HG03095 (cell line): ENCODE measurements around the gene ANKRD49.
"Not testable (repeated sequence)": the region's sequence is repeated elsewhere in the genome, so short reads cannot be mapped to it uniquely, and the experiment has no call there.

Source experiments
- ATAC-seq: cut with Tn5 transposase; IDR thresholded peaks from one replicate; pipeline ENCODE4 v1.9.1; 2021; ENCODE audit warnings: moderate library complexity; ENCODE audit not compliant: unreplicated experiment

ANKRD49 gene

DNA sequence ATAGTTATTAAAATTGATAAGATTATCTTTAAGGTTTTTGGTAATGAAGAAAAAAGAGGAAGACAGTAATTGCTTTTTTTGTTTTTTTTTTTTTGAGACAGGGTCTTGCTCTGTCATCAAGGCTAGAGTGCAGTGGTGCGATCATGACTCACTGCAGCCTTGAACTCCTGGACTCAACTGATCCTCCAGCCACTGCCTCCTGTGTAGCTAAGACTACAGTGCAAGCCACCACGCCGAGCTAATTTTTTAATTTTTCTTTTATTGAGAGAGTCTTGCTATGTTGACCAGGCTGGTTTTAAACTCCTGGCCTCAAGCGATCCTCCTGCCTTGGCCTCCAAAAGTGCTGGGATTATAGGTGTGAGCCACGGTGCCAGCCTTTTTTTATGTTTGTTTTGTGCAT is 12.7 kb downstream of the ANKRD49 start:
- not testable (repeated sequence) for ATAC-seq

DNA sequence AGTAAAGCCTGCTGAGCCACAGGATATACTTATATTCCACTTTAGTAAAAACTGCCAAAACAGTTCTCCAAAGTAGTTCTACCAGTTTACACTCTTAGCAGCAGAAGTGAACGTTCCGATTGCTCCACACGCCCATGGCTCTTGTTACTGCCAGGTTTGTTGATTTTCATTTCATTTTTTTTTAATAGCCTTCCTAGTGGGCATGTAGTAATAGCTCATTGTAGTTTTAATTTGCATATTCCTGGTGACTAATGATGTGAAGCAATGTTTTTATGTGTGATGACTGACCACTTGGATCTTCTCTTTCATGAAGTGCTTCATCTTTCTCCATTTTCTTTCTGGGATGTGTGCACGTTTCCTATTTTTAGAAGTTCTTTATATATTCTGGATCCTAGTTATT is 13.7 kb downstream of the ANKRD49 start:
- ATAC-seq, result no peak

DNA sequence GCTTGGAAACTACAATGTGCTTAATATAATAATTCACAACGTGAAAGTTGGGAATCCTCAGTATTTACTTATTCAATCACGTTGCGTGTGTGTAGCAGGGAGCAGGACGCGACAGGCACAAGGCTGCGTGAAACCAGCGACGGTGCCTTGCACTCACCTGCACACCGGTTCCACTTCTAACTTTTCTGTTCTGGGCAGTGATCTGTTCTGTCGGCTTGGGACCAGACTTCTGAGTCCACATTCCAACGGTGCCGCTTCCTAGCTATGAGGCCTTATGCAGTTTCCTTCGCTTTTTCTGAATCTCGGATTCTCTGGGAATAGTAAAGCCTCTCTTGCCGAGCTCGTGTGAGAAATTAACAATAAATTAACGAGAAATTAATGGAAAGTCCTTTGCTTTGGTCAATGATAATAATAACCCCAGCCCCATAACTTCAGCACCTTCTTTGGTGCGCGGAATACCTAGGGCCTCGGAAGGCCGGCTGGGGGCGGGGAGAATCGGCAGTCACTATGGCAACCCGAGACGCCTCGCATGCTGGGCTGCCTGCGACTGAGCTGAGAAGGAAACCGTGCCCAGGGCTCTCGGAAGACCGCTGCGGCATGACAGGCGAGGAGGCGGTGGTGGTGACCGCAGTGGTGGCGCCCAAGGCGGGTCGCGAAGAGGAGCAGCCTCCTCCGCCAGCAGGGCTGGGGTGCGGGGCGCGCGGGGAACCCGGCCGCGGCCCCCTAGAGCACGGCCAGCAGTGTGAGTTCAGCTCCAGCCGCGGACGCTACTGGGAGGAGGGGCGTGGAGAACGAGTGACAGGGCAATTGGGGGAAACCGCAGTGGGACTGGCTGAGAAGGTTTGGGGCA is 18.4 kb downstream of the ANKRD49 start, which contains the start of gene C11orf97:
Gene C11orf97, plus strand, starts transcription at position 530 of the 850 bp plus-strand sequence. Its CDS starts 68 bp downstream, at position 598.
- ATAC-seq, result peak; percentile 77

DNA sequence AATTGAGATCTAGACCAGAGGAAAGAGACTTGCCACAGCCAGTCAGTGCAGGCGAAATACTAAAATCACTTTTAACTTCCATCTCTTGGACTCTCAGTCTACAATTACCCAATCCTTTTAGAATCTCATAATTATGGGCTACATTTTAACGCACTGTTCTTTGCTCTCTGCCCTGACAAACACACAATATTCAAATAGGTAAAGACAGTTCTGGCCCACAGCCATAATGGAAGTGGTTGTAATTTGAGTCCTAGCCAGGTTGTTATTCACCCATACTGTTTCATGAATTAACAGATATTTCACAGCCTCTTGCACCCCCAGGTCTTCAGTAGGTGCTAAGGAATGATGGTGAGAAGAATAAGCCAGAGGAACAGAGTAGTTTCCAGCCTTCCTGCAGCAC is 19.3 kb downstream of the ANKRD49 start:
- no peak for ATAC-seq

DNA sequence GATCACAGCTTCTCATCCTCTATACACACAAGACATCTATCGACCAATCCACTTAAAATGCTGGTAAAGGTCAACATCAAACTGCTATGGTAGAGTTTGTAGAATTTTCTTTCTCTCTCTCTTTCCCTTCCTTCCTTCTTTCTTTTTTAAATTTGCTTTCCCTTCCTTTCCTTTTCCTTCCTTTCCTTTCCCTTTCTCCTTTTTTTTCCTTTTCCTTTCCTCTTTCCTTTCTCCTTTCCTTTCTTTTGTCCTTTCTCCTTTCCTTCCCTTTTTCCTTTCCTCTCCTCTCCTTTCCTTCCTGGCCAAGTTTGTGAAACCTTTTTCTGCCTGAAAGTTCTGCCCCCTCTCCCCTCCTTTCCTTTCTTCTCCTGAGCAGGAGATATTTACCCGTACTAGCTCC is 21.6 kb downstream of the ANKRD49 start:
- no peak for ATAC-seq

DNA sequence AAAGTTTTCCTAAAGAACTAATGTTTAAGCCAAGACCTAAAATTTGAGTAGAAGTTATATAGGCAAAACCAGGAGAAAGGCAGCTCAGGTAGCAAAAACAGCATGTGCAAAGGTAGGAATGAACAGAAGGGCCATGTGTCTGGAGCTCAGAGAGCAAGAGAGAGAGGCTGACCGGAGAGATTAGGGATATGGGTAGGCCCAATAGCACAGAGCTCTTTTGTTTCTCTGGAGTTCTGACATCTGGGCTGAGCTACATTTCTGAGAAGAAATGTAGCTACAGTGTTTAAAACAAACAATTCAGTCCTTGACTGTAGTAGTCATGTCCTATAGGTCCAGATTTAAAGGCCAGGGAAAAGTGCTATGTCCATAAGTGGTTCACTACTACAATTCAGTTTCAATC is 22.9 kb downstream of the ANKRD49 start:
- ATAC-seq, result no peak

DNA sequence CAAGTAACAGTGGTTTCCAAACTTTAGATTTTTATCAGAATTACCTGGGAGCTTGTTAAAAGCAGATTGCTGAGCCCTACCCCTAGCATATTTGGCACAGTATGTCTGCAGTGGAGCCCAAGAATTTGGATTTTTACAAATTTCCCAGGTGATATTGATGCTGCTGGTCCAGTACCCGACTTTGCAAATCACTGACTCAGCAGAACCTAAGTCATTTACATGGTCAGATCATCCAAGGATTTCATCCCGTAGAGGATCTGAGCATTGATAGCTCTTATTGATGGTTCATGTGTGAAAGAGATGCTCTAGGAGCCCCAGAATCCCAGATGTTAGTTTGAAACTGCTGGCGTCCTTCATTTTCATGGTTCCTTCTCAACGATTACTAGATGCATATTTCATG is 24.5 kb downstream of the ANKRD49 start:
- ATAC-seq, result no peak

DNA sequence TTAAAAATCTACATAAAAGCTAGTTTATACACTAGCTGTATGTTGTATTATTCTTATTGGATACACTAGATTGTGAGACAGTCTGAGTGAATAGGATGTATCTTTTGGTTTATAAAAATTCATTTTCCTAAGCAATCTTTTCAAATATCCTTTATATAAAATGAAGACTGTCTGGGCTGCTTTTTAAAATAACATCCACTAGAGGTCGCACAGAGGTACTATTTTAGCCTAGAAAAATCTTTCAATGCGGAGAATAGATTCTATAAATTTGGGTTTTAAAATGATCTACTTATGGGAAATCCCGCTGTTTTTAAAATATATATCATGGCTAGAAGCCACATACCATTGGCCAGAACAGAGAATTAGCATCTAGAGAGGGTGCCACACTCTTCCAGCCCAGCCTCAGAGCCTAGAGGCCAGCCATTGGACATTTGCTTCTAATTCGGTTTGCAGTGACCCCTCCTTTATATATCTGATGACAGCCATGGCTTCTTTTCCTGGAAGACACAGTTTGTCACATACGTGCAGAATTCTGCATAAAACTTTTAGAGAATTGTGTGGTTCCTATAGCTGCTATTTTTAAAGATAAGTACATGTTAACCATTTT is 25.8 kb downstream of the ANKRD49 start:
- ATAC-seq, result no peak

DNA sequence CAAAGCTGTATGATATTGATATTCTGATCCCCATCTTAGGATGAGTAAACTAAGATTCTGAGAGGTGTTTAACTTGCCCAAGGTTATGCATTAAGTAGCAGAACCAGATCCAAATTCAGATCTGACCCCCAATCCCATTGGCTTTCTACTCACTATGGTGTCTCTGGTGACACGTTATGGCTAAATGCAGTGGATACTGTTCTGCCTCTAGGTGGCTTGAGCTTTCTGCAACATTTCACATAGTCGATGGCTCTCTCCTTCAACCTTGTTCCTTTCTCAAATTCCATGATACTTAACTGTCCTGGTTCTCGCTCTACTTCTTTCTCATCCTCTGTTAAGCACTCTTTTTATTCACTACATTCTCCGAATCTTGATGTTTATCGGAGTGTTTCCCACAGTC is 27.9 kb downstream of the ANKRD49 start:
- ATAC-seq, result no peak

DNA sequence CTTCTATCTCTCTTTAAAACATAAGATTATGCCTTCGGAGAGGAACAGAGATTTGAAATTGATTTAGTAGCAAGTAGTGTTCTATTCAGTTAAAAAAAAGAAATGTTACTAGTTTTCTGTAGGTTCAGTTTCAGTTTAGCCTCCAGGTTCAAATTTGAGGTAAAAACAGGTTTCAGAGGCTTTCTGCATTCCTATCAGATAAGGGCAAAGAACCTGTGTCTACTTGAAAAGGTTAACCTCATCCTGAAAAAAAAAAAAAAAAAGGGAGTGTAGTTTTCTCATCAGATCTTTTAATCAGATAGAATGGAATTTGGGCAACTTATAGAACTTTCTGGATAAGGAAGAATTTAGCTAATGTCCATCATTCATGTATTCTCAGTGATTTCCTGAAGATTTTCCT is 30.6 kb downstream of the ANKRD49 start:
- no peak for ATAC-seq

DNA sequence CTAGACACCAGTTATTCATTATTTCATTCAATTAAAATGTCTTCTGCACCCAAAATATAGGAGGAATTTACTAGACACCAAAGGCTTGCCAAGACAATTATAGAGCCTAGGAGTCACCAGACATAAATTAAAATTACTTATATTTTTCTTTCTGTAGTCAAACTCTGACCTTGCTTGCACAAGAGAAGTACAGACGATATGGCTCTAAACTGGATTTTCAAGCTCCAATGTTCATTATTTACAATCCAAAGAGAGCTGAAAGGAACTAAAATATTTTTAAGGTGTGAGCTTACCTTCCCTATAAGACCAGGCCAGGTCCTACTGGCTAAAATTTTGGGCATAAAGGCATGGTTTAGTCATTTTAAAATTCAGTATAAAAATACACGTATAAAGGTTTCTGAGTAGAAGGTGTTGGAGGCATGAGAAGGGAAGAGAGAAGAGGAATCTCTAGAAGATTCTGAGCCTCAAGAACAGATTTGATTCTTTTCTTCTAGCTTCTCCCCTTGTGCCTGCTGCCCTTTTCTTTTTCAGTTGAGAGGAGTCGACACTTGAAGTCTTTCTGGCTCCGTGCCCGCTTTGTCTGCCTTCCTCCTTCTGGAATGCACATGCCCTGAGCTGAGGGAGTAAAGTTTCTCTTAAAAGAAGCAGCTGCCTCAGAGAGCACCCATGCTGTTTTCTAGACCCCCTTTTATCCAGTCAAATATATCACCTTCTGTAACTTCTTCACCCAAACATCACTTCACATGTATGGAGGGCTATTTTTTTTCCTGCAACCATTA is 32.0 kb downstream of the ANKRD49 start:
- no peak for ATAC-seq

DNA sequence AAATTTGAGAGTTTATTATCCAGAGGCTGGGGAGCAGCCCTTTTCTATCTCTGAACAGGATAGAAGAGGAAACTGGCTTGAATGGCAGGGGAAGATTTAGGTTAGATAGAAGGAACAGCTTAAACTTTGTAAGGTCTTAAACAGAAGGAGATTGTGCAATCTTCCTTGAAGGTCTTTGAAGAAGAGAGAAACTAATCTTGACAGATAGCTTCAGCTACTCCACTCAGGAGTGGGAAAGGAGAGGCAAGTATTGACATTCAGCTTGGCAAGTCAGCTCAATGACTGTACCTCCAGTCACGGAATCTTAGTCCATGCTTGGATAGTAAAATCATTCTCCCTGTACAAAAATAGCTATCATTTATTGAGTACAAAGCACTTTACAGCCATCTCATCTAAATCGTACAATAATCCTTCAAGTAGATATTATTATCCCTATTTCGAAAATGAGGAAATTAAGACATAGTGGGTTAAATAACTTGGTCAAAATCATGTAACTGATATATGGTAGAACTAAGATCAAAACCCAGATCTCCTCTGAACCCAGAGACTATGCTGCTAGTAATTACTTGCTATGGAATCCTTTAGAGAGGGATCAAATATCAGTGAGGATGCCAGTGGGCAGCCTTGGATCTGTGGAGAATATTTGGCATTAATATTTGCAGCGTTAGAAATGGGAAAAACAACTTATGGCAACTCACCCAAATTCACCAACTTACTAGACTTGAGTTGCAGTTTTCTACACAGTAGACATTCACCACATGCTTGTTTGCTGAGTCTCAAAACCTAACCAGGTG is 33.1 kb downstream of the ANKRD49 start:
- no peak for ATAC-seq

DNA sequence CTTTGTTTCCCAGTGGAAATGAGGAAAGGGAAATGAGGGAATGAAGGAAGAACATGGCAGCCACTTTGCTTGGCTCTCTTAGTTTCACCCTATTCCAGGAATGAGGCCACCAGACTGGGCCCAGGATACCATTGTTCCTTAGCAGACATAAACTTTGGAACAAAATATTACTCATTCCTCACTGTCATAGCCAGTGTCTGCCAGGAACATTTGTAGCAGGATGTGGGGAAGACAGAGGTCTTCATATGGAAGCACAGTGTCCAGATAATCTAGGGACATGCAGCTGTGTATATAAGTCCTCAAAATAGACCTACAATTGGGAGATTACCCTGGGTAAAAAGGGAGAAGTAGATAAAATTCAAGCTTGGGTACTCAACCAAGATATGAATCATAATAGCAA is 34.8 kb downstream of the ANKRD49 start:
- no peak for ATAC-seq

DNA sequence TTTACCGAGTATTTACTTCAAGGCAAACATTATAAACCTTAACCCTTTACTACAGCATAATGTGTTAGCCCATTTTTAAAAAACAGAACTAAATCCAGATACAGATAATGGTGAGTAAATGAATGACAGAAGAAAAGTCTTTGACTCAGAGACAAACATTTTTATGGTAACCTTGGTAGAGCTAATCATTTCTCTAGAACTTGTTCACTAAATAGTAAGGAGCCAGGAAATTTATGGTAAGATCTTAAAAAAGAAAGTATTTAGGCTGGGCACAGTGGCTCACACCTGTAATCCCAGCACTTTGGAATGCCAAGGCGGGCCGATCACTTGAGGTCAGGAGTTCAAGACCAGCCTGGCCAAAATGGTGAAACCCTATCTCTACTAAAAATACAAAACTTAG is 38.4 kb downstream of the ANKRD49 start:
- ATAC-seq, result no peak

DNA sequence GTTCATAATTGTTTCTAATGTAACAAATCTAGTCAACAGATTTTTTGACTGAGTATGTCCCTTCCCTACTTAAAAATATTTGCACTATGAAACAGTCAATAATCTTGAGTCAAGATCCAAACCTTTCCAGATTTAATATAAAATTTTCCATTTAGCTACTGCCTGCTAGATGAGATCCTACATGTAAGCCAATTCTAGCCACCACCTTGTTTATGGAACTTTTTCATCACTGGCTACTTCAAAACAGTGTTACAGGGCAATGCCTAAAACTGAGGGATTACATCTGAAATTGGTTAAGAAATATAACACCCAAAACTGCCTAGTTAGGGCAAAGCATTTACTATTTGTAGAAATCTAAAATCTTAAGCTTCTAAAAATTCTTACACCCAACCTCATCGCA is 39.4 kb downstream of the ANKRD49 start:
- ATAC-seq, result no peak

DNA sequence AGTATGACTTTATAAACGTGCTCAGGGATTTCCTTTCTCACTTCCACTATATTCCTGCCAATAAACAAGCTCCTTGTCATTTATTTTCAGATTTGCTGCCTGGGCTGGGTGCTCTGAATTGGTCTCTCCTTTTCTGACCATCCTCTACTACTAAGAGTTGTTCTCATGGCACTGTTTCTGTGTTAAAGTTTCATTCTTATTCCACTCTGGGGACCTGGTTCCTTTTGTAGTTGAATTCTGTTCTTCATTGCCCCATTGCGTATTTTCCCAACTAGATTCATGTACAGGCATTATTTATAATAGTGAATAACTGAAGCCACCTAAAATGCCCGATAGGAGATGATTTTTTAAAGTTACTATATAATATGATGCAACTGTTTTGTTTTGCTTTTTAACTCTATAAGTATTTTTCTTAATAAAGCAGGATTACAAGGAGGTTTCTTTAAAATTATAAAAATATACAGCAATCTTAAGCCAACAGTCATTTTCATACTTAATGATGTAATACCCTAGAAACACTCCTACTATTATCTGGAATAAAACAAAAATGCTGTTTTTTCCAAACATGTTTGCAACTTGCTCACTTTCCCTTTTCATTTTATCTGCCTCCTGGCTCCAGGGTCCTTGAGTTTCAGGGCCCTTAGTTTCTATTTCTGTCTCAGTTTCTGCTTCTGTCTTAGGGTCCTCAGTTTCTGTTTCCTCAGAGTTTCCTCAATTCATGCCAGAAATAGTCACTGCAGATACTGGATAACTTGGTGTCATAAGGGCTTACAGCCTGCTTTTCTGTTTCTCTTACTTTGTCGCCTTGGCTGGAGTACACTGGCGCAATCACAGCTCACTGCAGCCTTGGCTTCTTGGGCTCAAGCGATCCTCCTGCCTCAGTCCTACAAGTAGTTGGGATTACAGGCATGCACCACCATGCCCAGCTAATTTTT is 40.2 kb downstream of the ANKRD49 start:
- ATAC-seq, result no peak

DNA sequence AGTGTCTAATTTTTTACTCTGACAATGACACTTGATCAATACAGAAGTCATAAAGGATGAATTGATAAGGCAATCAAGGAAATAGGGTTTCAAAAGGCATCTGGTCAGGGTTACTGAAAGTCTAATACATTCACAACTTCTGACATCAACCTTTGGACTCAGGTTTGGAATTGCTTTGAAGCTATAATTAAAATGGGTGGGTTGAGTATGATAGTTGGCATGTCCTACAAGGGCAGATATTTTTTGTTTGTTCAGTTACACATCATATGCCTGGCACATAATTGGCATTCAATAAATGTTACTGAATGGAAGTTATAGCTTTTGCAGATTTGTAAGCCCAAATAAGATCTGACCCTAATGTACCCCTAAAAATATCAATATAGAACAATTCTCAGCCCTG is 42.6 kb downstream of the ANKRD49 start:
- no peak for ATAC-seq

DNA sequence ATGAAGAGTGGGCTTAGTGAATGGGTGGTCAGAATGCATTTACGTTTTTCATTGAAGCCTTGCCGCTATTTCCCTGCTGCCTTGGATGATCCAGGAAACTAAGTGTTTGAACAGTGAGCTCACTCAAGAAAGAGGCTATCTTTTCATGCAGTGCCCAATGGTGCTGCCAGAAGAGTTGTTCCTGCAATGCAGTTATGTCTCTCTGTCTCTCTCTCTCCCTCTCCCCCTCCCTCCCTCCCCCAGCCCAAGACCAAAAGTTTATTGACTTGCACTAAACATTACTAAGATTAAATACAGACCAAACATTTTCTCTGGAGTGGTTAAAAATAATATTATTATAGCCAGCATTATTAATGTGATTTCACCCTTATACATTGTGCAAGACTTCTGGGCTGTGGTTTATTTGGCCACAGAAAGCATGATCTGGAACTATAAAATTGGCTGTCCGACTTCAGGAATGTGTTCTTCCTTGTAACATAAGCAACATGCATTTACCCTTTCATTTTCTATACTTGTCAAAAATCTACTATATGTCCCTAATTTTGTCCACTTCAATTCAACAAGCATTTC is 43.3 kb downstream of the ANKRD49 start:
- ATAC-seq, result no peak

DNA sequence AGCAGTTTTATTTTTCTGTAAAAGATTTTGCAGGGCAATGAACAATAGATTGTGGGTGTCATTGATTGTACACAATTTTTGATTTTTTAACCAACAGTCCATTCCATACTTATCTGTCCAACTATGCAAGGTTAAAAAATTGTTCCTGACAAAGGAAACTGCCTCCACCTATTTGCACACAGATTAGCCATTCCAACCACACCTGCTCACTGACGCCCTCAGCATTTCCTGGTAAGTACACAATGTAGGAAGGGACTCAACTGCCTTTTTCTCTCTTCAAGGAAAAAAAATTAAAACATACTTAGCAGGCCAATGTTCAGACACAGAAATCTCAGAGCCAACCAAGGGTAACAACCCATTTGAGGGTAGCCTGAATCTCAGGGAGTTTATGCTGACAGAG is 45.6 kb downstream of the ANKRD49 start:
- ATAC-seq, result no peak
